Loucy (cell line): ENCODE results near the gene TSPAN9.

Experiments used
- H2AFZ ChIP-seq: fragments of 200-600 bp; sonication (generic); 2 replicates; pipeline ENCODE4 v1.6.0; 2016; ENCODE audit warnings: antibody characterized with exemption, mild to moderate bottlenecking, low read length, moderate library complexity
- H3F3A ChIP-seq: fragments of 200-600 bp; 2 replicates; pipeline ENCODE4 v1.6.0; 2016; ENCODE audit warnings: antibody characterized with exemption, low read depth, mild to moderate bottlenecking
- H3K27me3 ChIP-seq: fragments of 200-600 bp; sonication (generic); 2 replicates; pipeline ENCODE4 v1.6.1; 2014; ENCODE audit warnings: low read length, mild to moderate bottlenecking; ENCODE audit not compliant: insufficient read depth, poor library complexity, severe bottlenecking
- H3K36me3 ChIP-seq: fragments of 200-600 bp; sonication (generic); 2 replicates; pipeline ENCODE4 v1.6.1; 2016; ENCODE audit warnings: low read length; ENCODE audit not compliant: insufficient read depth
- H3K4me1 ChIP-seq: fragments of 200-600 bp; sonication (generic); 2 replicates; pipeline ENCODE4 v1.5.1; 2014; ENCODE audit warnings: low read length, mild to moderate bottlenecking; ENCODE audit not compliant: insufficient read depth, poor library complexity, severe bottlenecking
- H3K4me2 ChIP-seq: fragments of 200-600 bp; sonication (generic); 2 replicates; pipeline ENCODE4 v1.6.0; 2014; ENCODE audit warnings: antibody characterized with exemption, low read length, low read depth, mild to moderate bottlenecking; ENCODE audit not compliant: poor library complexity, severe bottlenecking
- H3K4me3 ChIP-seq: fragments of 200-600 bp; sonication (generic); 2 replicates; pipeline ENCODE4 v1.5.1; 2014; ENCODE audit warnings: low read length, mild to moderate bottlenecking, mixed read lengths; ENCODE audit not compliant: poor library complexity, severe bottlenecking
- H3K79me2 ChIP-seq: fragments of 200-600 bp; sonication (generic); 2 replicates; pipeline ENCODE4 v1.6.1; 2014; ENCODE audit warnings: low read length; ENCODE audit not compliant: insufficient read depth
- H3K9ac ChIP-seq: fragments of 200-600 bp; sonication (generic); 2 replicates; pipeline ENCODE4 v1.6.0; 2014; ENCODE audit warnings: mild to moderate bottlenecking, low read depth, low read length, moderate library complexity; ENCODE audit not compliant: poor library complexity, severe bottlenecking
- H3K9me2 ChIP-seq: fragments of 200-600 bp; sonication (generic); replicated peaks from 2 replicates; pipeline ENCODE4 v1.6.1; 2016; ENCODE audit warnings: low read depth, low read length, mixed read lengths
- H3K9me3 ChIP-seq: fragments of 200-600 bp; sonication (generic); 2 replicates; pipeline ENCODE4 v1.6.1; 2014; ENCODE audit warnings: mild to moderate bottlenecking, antibody characterized with exemption, low read length, low read depth; ENCODE audit not compliant: insufficient read depth
- H4K20me1 ChIP-seq: fragments of 200-600 bp; sonication (generic); 2 replicates; pipeline ENCODE4 v1.6.0; 2014; ENCODE audit warnings: antibody characterized with exemption, low read length, mild to moderate bottlenecking; ENCODE audit not compliant: insufficient read depth, poor library complexity, severe bottlenecking
- EZH2phosphoT487 ChIP-seq: fragments of 200-600 bp; IDR thresholded peaks from 2 replicates; pipeline ENCODE4 v1.6.1; 2018; ENCODE audit warnings: antibody characterized with exemption, mild to moderate bottlenecking, moderate library complexity, borderline replicate concordance
- TF ChIP-seq, protein P1 (sequence below): fragments of 200-600 bp; sonication (generic); conservative IDR thresholded peaks from 2 replicates; pipeline ENCODE4 v1.5.1; 2014; ENCODE audit warnings: mild to moderate bottlenecking, antibody characterized with exemption, low read length

Gene TSPAN9

DNA sequence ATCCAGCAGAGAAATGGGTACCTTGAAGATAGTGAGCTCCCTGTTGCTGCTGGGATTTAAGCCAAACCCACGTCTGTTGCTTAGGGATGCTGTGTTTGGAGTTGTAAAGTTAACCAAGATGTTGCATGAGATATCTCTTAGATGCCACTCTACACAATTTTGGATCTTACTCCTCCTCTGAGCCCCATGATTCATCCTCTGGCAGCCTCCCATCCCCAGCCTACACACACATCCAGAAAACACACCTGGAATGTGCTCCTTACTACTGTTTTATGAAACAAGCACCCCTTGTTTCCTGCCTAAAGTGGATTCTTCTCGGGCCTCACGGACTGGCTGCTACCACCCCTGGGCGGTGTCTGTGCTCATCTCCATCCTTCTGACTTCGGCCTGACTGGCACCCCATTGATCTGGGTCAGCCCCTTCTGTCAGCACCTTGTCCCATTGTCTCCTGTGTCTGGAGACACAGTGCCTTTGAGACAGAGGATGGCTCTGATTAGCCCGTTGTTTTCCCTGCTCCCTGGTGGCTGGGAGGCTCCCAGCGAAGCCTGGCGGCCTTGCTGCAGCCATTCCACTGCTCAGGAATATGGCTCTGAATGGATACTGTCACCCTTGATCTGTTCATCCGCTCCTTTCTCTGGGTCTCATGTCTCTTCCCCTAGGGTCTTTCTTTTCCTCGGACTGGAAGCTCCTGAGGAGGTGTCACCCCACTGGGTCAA, 24.3 kb downstream of the TSPAN9 start:
- H3F3A ChIP-seq, result no peaks in the 10 kb centered on the region
- TF ChIP-seq EZH2phosphoT487, result no peak
- TF ChIP-seq, protein P1, sequence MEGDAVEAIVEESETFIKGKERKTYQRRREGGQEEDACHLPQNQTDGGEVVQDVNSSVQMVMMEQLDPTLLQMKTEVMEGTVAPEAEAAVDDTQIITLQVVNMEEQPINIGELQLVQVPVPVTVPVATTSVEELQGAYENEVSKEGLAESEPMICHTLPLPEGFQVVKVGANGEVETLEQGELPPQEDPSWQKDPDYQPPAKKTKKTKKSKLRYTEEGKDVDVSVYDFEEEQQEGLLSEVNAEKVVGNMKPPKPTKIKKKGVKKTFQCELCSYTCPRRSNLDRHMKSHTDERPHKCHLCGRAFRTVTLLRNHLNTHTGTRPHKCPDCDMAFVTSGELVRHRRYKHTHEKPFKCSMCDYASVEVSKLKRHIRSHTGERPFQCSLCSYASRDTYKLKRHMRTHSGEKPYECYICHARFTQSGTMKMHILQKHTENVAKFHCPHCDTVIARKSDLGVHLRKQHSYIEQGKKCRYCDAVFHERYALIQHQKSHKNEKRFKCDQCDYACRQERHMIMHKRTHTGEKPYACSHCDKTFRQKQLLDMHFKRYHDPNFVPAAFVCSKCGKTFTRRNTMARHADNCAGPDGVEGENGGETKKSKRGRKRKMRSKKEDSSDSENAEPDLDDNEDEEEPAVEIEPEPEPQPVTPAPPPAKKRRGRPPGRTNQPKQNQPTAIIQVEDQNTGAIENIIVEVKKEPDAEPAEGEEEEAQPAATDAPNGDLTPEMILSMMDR, result no peak
- H3K4me2 ChIP-seq, result no peak overlapping the region
- H3K27me3 ChIP-seq, result no peaks in the 10 kb centered on the region
- no peaks in the 10 kb centered on the region; the same call in 1 of the 2 replicates for H3K9me3 ChIP-seq
- H3K36me3 ChIP-seq, result no peaks in the 10 kb centered on the region
- H3K9ac ChIP-seq, result no peak overlapping the region
- H4K20me1 ChIP-seq, result no peaks in the 10 kb centered on the region
- no peaks in the 10 kb centered on the region for H3K4me1 ChIP-seq
- no peak overlapping the region for H2AFZ ChIP-seq
- H3K4me3 ChIP-seq, result no peak overlapping the region
- H3K79me2 ChIP-seq, result no peaks in the 10 kb centered on the region
- no peaks in the 10 kb centered on the region for H3K9me2 ChIP-seq

DNA sequence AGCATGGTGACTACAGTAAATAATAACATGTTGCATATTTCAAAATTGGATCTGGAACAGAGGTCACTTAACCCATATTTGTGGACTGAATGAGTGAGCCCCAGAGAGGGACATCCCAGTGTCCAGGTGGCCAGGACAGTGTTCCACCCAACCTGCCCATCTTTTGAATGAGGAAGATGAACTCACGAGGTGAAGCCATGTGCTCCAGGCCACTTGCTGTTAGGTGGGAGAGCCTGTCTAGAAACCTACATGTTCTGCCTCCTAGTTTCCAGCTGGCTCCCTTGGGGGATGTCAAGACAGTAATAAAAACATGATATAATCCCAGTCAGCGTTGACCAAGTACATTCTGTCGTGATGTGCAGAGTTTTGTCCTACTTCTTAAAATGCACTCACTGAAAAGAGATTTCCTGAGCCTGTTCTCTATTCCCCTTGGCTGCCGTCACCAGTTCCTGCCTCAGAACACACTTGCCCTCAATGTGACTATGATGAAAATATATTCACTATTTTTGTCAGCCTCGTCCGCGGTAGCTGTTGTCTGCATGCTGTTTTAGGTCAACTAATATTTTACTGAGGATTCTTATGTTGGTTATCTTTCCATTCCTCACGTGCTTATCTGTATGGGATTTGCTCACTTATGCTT, 25.7 kb downstream of the TSPAN9 start:
- no peak for TF ChIP-seq EZH2phosphoT487
- Histone ChIP-seq H3K4me3 (no peak overlapping the region), H3K4me2 (no peak overlapping the region), H3K27me3 (no peaks in the 10 kb centered on the region), H3K9me2 (no peaks in the 10 kb centered on the region), H2AFZ (no peak overlapping the region), H3K4me1 (no peaks in the 10 kb centered on the region), H3K36me3 (no peaks in the 10 kb centered on the region), H4K20me1 (no peaks in the 10 kb centered on the region), H3F3A (no peaks in the 10 kb centered on the region), H3K9ac (no peak overlapping the region), H3K9me3 (no peaks in the 10 kb centered on the region; the same call in 1 of the 2 replicates), H3K79me2 (no peaks in the 10 kb centered on the region)

DNA sequence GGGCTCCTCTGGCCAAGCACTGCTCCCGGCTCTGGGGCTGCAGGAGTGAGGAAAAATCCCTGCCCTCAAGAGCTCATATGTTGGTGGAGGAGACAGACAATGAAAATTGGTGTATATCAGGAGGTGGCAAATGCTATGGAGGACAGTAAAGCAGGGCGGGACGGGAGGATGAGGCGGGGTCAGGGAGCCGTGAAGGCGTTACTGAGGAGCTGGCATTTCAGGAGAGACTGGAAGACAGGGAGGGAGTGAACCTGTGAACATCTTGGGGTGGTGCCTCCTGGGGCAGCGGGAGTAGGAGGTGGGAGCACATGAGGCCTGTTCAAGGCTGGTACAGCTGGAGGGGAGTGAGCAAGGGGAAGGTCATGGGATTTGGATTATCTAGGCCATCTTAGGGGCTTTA, 26.6 kb downstream of the TSPAN9 start:
- no peak overlapping the region for H3K4me3 ChIP-seq
- TF ChIP-seq, protein P1, result no peak
- TF ChIP-seq EZH2phosphoT487, result no peak
- H3K4me1 ChIP-seq, result no peaks in the 10 kb centered on the region
- no peaks in the 10 kb centered on the region; the same call in 1 of the 2 replicates for H3K9me3 ChIP-seq
- no peaks in the 10 kb centered on the region for H3K27me3 ChIP-seq
- H2AFZ ChIP-seq, result no peak overlapping the region
- no peaks in the 10 kb centered on the region for H4K20me1 ChIP-seq
- no peaks in the 10 kb centered on the region for H3F3A ChIP-seq
- H3K79me2 ChIP-seq, result no peaks in the 10 kb centered on the region
- no peaks in the 10 kb centered on the region for H3K36me3 ChIP-seq
- H3K9me2 ChIP-seq, result no peaks in the 10 kb centered on the region
- H3K4me2 ChIP-seq, result no peak overlapping the region
- H3K9ac ChIP-seq, result no peak overlapping the region
